Left ventricle myocardium inferior (tissue), 1 donor: ENCODE measurements around the gene AEBP2. TPM values are rescaled to one million over a fixed set of nuclear protein-coding genes. Genes with fewer than 3 reads are reported as not detected.
"Not testable (repeated sequence)": the region's sequence is repeated elsewhere in the genome, so short reads cannot be mapped to it uniquely, and the experiment has no call there.

Source experiments
- DNase-seq: peaks from one replicate; pipeline ENCODE4 v3.0.0-alpha.2; 2020
- H3K27ac ChIP-seq: fragments of 200-600 bp; replicated peaks from 2 replicates; pipeline ENCODE4 v1.8.0; 2021
- H3K27me3 ChIP-seq: fragments of 200-600 bp; 2 replicates; pipeline ENCODE4 v1.8.0; 2021; ENCODE audit warnings: low read depth
- H3K36me3 ChIP-seq: fragments of 200-600 bp; 2 replicates; pipeline ENCODE4 v1.8.0; 2021
- H3K4me1 ChIP-seq: fragments of 200-600 bp; 2 replicates; pipeline ENCODE4 v1.8.0; 2021
- H3K4me3 ChIP-seq: fragments of 200-600 bp; 2 replicates; pipeline ENCODE4 v1.8.0; 2021; ENCODE audit warnings: mild to moderate bottlenecking, moderate library complexity
- H3K9me3 ChIP-seq: fragments of 200-600 bp; replicated peaks from 2 replicates; pipeline ENCODE4 v1.8.0; 2021
- intact Hi-C: fragments of 100-400 bp; cut with micrococcal nuclease; formaldehyde crosslinking; loops from one replicate; pipeline ENCODE4 v1.11.0; 2022
- total RNA-seq: library from RNA; stranded (reverse); fragmentation: NEBNext Ultra II Directional; extraction: Animal tissue kit (Norgen Biotek cat#: 25700); gene quantifications from one replicate; pipeline ENCODE4 v1.2.1, GENCODE V29; 2021
- TF ChIP-seq, protein P1 (sequence below): fragments of 200-600 bp; IDR thresholded peaks from 2 replicates; pipeline ENCODE4 v1.8.0; 2021; ENCODE audit warnings: antibody characterized with exemption, mild to moderate bottlenecking, borderline replicate concordance
- donor health status: DM: no; HTN: yes; CAD: no; lungs with severe emphysema.

AEBP2 gene
- total RNA-seq, 1 donor from 2014 or later = 22.8 TPM

- TF ChIP-seq, protein P1, sequence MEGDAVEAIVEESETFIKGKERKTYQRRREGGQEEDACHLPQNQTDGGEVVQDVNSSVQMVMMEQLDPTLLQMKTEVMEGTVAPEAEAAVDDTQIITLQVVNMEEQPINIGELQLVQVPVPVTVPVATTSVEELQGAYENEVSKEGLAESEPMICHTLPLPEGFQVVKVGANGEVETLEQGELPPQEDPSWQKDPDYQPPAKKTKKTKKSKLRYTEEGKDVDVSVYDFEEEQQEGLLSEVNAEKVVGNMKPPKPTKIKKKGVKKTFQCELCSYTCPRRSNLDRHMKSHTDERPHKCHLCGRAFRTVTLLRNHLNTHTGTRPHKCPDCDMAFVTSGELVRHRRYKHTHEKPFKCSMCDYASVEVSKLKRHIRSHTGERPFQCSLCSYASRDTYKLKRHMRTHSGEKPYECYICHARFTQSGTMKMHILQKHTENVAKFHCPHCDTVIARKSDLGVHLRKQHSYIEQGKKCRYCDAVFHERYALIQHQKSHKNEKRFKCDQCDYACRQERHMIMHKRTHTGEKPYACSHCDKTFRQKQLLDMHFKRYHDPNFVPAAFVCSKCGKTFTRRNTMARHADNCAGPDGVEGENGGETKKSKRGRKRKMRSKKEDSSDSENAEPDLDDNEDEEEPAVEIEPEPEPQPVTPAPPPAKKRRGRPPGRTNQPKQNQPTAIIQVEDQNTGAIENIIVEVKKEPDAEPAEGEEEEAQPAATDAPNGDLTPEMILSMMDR = no peak
- Histone ChIP-seq H3K27me3 (no peaks in the 10 kb centered on the region), H3K4me1 (peaks cover 14% of the 10 kb centered on the region), H3K27ac (no peak overlapping the region), H3K36me3 (no peaks in the 10 kb centered on the region), H3K4me3 (no peak overlapping the region), H3K9me3 (no peaks in the 10 kb centered on the region)
- intact Hi-C loops = no loop called here
- no peak for DNase-seq
Observed at GRCh38 chr12:19415563-19415962, 23.7 kb upstream of the AEBP2 start.

DNA sequence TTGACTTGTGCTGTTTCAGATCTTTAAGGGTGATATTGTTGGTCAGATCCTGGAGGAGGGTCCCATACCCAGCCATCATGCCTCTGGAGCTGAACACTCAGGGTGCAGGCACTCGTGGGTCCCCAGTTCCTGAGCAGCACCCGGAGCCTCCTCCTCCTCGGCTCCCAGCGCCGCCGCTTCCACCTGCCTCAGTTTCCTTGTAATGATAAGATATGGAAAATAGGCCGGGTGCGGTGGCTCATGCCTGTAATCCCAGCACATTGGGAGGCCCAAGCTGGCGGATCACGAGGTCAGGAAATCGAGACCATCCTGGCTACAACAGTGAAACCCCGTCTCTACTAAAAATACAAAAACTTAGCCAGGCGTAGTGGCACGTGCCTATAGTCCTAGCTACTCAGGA is 20.2 kb upstream of the AEBP2 start:
- Histone ChIP-seq H3K36me3 (no peaks in the 10 kb centered on the region), H3K4me1 (no peaks in the 10 kb centered on the region), H3K4me3 (no peak overlapping the region), H3K27ac (no peak overlapping the region), H3K27me3 (no peaks in the 10 kb centered on the region), H3K9me3 (no peaks in the 10 kb centered on the region)
- DNase-seq = no peak
- TF ChIP-seq, protein P1 = no peak
- intact Hi-C loops = no loop called here

DNA sequence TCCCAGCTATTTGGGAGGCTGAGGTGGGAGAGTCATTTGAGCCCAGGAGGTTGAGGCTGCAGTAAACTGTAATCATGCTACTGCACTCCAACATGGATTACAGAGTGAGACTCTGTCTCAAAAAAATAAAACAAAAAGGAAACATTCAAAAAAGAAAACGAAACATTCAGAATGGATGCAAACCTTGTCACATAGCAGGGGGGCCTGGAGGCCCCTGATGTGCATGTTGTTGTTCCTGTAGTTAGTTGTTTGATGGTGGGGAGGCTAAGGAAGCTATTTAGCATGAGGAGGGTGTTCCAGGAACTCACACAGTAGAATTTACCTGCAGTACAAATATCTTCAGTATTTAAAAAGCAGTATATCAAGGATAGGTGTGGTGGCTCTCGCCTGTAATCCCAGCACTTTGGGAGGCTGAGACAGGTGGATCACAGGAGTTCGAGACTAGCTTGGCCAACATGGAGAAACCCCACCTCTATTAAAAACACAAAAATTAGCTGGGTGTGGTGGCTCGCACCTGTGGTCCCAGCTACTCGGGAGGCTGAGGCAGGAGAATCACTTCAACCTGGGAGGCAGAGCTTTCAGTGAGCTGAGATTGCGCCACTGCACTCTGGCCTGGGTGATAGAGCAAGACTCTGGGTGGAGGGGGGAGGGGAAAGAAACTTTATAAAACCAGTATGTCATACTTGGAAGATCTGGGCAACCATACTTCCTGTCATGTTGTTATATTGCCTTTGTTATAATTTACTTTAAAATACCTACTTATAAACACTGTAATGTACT is 17.6 kb upstream of the AEBP2 start:
- H3K36me3 ChIP-seq = no peaks in the 10 kb centered on the region
- no peak overlapping the region for H3K4me3 ChIP-seq
- H3K9me3 ChIP-seq = peaks cover 10% of the 10 kb centered on the region
- TF ChIP-seq, protein P1 = no peak
- intact Hi-C loops = no loop called here
- H3K27ac ChIP-seq = no peak overlapping the region
- H3K4me1 ChIP-seq = no peaks in the 10 kb centered on the region
- DNase-seq = no peak
- no peaks in the 10 kb centered on the region for H3K27me3 ChIP-seq

DNA sequence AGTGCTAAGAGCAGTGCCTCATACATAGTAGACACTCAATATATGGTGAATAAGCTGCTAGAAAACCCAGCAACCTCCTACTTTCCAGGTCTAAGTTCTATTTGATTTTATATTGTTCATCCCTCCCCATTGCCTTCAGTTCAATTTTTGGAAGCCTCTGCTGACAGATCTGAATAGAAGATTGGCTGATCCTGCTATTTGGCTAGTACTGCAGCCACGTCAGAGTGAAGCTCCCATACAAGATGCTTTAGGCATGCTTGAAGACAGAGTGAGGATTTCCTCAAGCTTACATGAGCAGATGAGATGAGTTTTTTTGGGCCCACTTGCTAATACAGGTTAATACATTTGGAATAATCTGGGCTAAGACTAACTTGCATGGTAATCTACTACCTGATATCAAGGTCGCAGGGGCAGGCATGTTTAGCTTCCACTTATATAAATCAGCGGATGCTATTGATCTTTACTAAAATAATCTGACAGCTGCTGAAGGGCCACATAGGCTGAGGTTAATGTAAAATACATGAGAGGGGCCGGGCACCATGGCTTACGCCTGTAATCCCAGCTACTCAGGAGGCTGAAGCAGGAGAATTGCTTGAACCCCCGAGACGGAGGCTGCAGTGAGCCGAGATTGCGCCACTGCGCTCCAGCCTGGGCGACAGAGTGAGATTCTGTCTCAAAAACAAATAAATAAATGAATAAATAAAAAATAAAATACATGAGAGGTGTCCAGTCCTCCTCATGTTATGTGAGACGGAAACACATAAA is 15.9 kb upstream of the AEBP2 start:
- Histone ChIP-seq H3K36me3 (no peaks in the 10 kb centered on the region), H3K4me1 (no peaks in the 10 kb centered on the region), H3K27ac (no peak overlapping the region), H3K4me3 (no peak overlapping the region), H3K27me3 (no peaks in the 10 kb centered on the region), H3K9me3 (peaks cover 11% of the 10 kb centered on the region)
- TF ChIP-seq, protein P1 = no peak
- intact Hi-C loops = no loop called here
- no peak for DNase-seq

GRCh38 chr12:19428246-19428645 is 11.0 kb upstream of the AEBP2 start:
- Histone ChIP-seq H3K36me3 (no peaks in the 10 kb centered on the region), H3K27ac (no peak overlapping the region), H3K4me3 (no peak overlapping the region), H3K27me3 (no peaks in the 10 kb centered on the region), H3K4me1 (peaks cover 6% of the 10 kb centered on the region), H3K9me3 (peaks cover 11% of the 10 kb centered on the region)
- TF ChIP-seq, protein P1 = no peak
- DNase-seq = no peak
- intact Hi-C loops = no loop called here

DNA sequence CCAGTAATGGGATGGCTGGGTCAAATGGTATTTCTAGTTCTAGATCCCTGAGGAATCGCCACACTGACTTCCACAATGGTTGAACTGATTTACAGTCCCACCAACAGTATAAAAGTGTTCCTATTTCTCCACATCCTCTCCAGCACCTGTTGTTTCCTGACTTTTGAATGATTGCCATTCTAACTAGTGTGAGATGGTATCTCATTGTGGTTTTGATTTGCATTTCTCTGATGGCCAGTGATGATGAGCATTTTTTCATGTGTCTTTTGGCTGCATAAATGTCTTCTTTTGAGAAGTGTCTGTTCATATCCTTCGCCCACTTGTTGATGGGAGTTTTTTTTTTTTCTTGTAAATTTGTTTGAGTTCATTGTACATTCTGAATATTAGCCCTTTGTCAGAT is 9.8 kb upstream of the AEBP2 start:
- not testable (repeated sequence) for DNase-seq, H3K4me3 ChIP-seq

More for the DNA sequence above, 9.8 kb upstream of the AEBP2 start:
- H3K9me3 ChIP-seq = peaks cover 11% of the 10 kb centered on the region
- H3K36me3 ChIP-seq, H3K4me1 ChIP-seq, H3K27me3 ChIP-seq, H3K27ac ChIP-seq, intact Hi-C loops: not testable (repeated sequence)
